ENCODE results near the gene EPHB6. TPM values are rescaled to one million over a fixed set of nuclear protein-coding genes. Genes with fewer than 3 reads are reported as not detected.

EPHB6 gene, protein sequence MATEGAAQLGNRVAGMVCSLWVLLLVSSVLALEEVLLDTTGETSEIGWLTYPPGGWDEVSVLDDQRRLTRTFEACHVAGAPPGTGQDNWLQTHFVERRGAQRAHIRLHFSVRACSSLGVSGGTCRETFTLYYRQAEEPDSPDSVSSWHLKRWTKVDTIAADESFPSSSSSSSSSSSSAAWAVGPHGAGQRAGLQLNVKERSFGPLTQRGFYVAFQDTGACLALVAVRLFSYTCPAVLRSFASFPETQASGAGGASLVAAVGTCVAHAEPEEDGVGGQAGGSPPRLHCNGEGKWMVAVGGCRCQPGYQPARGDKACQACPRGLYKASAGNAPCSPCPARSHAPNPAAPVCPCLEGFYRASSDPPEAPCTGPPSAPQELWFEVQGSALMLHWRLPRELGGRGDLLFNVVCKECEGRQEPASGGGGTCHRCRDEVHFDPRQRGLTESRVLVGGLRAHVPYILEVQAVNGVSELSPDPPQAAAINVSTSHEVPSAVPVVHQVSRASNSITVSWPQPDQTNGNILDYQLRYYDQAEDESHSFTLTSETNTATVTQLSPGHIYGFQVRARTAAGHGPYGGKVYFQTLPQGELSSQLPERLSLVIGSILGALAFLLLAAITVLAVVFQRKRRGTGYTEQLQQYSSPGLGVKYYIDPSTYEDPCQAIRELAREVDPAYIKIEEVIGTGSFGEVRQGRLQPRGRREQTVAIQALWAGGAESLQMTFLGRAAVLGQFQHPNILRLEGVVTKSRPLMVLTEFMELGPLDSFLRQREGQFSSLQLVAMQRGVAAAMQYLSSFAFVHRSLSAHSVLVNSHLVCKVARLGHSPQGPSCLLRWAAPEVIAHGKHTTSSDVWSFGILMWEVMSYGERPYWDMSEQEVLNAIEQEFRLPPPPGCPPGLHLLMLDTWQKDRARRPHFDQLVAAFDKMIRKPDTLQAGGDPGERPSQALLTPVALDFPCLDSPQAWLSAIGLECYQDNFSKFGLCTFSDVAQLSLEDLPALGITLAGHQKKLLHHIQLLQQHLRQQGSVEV
- 15.7 TPM for total RNA-seq

DNA sequence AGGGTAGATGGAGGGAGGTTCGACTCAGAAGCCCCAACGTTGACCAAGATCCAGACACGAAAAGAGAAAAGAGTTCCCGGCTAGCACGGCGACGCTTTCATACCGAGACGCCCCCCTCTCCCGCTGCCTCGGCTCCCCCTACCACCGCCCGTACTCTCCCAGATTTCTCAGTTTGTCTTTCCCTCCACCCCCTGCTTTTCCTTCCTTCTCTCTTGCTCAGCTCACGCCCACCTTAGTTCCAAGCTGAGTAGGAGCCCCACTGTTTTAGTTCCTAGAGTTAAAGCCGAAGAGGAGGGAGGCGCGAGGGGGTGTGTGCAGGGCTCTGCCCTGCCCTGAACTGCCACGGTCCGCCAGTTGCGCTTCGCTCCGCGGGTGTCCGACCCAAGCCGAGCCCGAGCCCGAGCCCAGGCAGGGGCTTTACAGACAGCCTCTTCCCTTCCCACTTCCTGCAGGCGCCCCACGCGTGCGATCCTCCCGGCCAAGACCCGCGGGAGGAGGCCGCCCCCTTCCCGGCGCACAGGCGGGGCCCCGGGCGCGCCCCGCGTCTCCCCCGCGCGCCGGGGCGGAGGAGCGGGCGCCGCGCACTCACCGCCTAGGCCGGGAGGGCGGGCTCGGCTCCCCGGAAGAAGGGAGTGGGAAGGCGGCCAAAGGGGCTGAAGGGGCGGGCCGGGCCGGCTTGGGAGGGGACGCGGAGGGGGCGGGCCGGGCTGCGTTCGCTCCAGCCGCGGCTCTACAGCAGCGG lies at the start of gene EPHB6:
Gene EPHB6, plus strand, starts transcription at position 705 of the 742 bp plus-strand sequence. CDS start 8,152 bp downstream, outside the sequence.
- DNase-seq (ENCODE audit: low spot score) (peak; percentile 93), ATAC-seq (peak; percentile 82)
- intact Hi-C loops (cut with DNase I): no loop called here

GRCh38 chr7:142805350-142806021 lies 49.4 kb upstream of the EPHB6 start:
- ATAC-seq: no peak
- intact Hi-C loops (cut with DNase I): no loop called here
- DNase-seq (ENCODE audit: low spot score): no peak

- DNase-seq (ENCODE audit: low spot score) (no peak), ATAC-seq (no peak)
- intact Hi-C loops (cut with DNase I): no loop called here
These were observed 48.9 kb upstream of the EPHB6 start for GRCh38 chr7:142806022-142806356.

DNA sequence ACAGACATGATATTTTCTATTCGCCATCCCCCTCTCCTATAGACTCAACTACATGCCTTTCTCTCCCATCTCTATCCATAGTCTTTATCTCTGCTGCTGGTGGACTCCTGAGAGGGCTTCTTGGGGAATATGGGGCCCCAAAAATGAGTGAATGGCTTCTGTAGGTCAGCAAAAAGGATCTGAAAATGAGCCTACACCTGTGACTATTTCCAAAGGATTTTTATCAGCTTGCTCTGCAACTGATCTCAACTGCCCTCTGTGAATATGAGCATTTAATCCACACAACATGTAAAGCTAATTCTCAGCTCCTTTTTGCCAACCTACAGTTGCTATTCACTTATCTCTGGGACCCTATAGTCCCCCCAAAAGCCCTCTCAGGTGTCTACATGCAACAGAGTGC lies 47.9 kb upstream of the EPHB6 start:
- ATAC-seq (no peak), DNase-seq (ENCODE audit: low spot score) (no peak)
- intact Hi-C loops (cut with DNase I): no loop called here

GRCh38 chr7:142807855-142808460 lies 46.9 kb upstream of the EPHB6 start:
- ATAC-seq (no peak), DNase-seq (ENCODE audit: low spot score) (no peak)
- intact Hi-C loops (cut with DNase I): no loop called here

GRCh38 chr7:142808461-142808801 lies 46.4 kb upstream of the EPHB6 start:
- DNase-seq (ENCODE audit: low spot score): no peak
- intact Hi-C loops (cut with DNase I): no loop called here
- ATAC-seq: no peak

GRCh38 chr7:142808802-142809583 lies 45.9 kb upstream of the EPHB6 start:
- DNase-seq (ENCODE audit: low spot score): no peak
- intact Hi-C loops (cut with DNase I): no loop called here
- ATAC-seq: peak; percentile 54

DNA sequence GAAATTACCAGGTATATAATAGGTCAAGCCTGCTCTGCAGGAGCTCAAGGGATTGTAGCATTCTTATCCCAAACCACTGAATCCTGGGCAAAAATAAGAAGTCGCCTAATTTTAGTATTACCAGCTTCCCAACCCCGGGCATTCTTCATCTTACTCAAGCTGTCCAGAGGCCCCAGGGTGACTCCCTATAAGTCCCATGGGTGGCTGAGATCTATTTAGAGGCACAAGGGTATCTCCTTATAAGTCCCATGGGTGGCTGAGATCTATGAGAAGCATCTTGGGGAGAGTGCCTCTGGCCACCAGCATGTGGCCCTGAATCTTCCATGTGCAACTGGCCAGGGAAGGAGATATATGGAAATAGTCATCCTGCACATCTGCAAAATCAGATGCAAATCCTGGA lies 45.2 kb upstream of the EPHB6 start:
- no peak for ATAC-seq
- intact Hi-C loops (cut with DNase I): no loop called here
- DNase-seq (ENCODE audit: low spot score): no peak

- ATAC-seq: no peak
- intact Hi-C loops (cut with DNase I): no loop called here
- no peak for DNase-seq (ENCODE audit: low spot score)
These were observed 43.6 kb upstream of the EPHB6 start for GRCh38 chr7:142811154-142811737.

- intact Hi-C loops (cut with DNase I): no loop called here
- DNase-seq (ENCODE audit: low spot score): no peak
- no peak for ATAC-seq
These were observed 42.2 kb upstream of the EPHB6 start for GRCh38 chr7:142812437-142813215.

GRCh38 chr7:142813226-142813625 lies 41.6 kb upstream of the EPHB6 start:
- DNase-seq (ENCODE audit: low spot score) (no peak), ATAC-seq (no peak)

DNA sequence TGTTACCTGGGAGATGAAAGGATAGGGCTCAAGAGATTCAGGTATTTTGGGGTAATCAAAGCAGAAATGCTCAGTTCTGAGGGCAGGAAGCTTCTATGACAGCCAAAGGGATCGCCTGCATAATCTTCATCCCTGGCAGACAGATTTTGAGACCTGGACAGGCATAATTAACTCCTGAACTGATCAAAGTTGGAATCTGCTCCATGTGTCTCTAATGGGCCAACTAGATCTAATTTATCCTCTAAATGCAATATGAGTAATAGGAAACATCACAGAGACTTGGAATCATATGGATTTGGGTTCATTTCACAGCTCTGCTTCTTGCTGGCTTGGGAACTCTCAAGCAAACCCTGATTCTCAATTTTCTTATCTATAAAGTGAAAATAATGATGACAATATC lies 41.2 kb upstream of the EPHB6 start:
- no peak for DNase-seq (ENCODE audit: low spot score)
- no peak for ATAC-seq
- intact Hi-C loops (cut with DNase I): no loop called here

More at GRCh38 chr7:142813226-142813625, 41.6 kb upstream of the EPHB6 start:
- intact Hi-C loops (cut with DNase I): no loop called here

DNA sequence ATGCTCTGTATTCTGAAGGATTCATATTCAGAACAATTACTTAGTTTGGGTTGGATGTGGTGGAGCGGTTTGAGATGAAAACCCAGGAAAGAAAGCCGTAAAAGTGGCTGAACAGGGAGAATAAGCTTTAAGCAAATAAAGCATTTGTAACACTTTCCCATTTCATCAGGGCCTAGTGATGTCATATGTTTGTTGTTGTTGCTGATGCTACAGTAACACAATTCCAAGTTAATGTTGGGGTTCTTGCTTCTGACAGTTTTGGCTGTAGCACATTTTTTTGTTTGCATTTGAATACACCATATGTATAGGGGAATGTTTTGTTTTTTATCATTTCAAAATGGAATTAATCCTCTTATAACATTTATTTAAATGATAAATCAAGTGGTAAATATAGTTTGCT lies 40.4 kb upstream of the EPHB6 start:
- ATAC-seq (no peak), DNase-seq (ENCODE audit: low spot score) (no peak)
- intact Hi-C loops (cut with DNase I): no loop called here

- DNase-seq (ENCODE audit: low spot score) (no peak), ATAC-seq (no peak)
- intact Hi-C loops (cut with DNase I): no loop called here
These were observed 39.7 kb upstream of the EPHB6 start for GRCh38 chr7:142815134-142815533.

GRCh38 chr7:142817506-142817905 lies 37.4 kb upstream of the EPHB6 start:
- no peak for DNase-seq (ENCODE audit: low spot score)
- intact Hi-C loops (cut with DNase I): no loop called here

GRCh38 chr7:142819530-142819929 lies 35.3 kb upstream of the EPHB6 start:
- ATAC-seq (no peak), DNase-seq (ENCODE audit: low spot score) (no peak)
- intact Hi-C loops (cut with DNase I): no loop called here

More at GRCh38 chr7:142817506-142817905, 37.4 kb upstream of the EPHB6 start:
- no peak for ATAC-seq

DNA sequence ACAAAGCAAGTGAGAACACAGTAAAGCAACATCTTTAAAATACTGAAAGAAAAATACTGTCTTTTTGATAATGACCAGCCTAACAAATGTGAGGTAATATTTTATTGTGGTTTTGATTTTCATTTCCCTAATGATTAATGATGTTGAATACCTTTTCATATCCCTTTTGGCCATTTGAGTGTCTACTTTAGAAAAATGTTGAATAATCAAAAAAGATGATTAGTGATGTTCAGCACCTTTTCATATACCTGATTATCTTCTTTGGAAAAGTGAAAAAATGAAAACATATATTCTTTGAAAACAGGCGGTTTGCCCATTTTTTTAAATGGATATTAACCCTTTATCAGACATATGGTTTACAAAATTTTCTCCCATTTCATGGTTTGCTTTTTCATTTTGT lies 32.2 kb upstream of the EPHB6 start:
- no peak for ATAC-seq
- intact Hi-C loops (cut with DNase I): no loop called here
- DNase-seq (ENCODE audit: low spot score): no peak

Data from sciatic nerve (tissue), 2 donors.